Mucosa of stomach (tissue), 1 donor: ENCODE results near the gene SLC38A4.

Source experiments
- H3K27me3 ChIP-seq: one replicate; pipeline ENCODE4 v1.7.0; 2013; ENCODE audit warnings: mild to moderate bottlenecking, low read length; ENCODE audit not compliant: control insufficient read depth, insufficient read depth
- H3K36me3 ChIP-seq: one replicate; pipeline ENCODE4 v1.7.0; 2013; ENCODE audit warnings: low read length; ENCODE audit not compliant: control insufficient read depth, insufficient read depth
- H3K4me1 ChIP-seq: one replicate; pipeline ENCODE4 v1.7.0; 2013; ENCODE audit warnings: mild to moderate bottlenecking, low read length; ENCODE audit not compliant: control insufficient read depth, insufficient read depth
- H3K4me3 ChIP-seq: one replicate; pipeline ENCODE4 v1.7.0; 2013; ENCODE audit warnings: low read length
- H3K9ac ChIP-seq: one replicate; pipeline ENCODE4 v1.7.0; 2013; ENCODE audit warnings: mild to moderate bottlenecking, low read length, moderate library complexity
- H3K9me3 ChIP-seq: one replicate; pipeline ENCODE4 v1.7.0; 2013; ENCODE audit warnings: mild to moderate bottlenecking, low read length, moderate library complexity; ENCODE audit not compliant: control insufficient read depth
- donor health status: Pancreatic carcinoma.

The SLC38A4 gene

GRCh38 chr12:46723629-46724419, 102.0 kb downstream of the SLC38A4 start:
- Histone ChIP-seq H3K9me3 (no peaks in the 10 kb centered on the region), H3K27me3 (no peaks in the 10 kb centered on the region), H3K4me3 (no peak overlapping the region), H3K4me1 (no peaks in the 10 kb centered on the region), H3K36me3 (no peaks in the 10 kb centered on the region), H3K9ac (no peak overlapping the region)

GRCh38 chr12:46722394-46723185, 103.2 kb downstream of the SLC38A4 start:
- H3K9ac ChIP-seq = no peak overlapping the region
- H3K27me3 ChIP-seq = no peaks in the 10 kb centered on the region
- H3K9me3 ChIP-seq = no peaks in the 10 kb centered on the region
- no peaks in the 10 kb centered on the region for H3K36me3 ChIP-seq
- no peaks in the 10 kb centered on the region for H3K4me1 ChIP-seq
- H3K4me3 ChIP-seq = no peak overlapping the region

GRCh38 chr12:46718495-46718894, 107.3 kb downstream of the SLC38A4 start:
- no peak overlapping the region for H3K4me3 ChIP-seq
- H3K9ac ChIP-seq = no peak overlapping the region
- H3K27me3 ChIP-seq = no peaks in the 10 kb centered on the region
- H3K36me3 ChIP-seq = no peaks in the 10 kb centered on the region
- H3K4me1 ChIP-seq = no peaks in the 10 kb centered on the region
- no peaks in the 10 kb centered on the region for H3K9me3 ChIP-seq

GRCh38 chr12:46717868-46718267, 107.9 kb downstream of the SLC38A4 start:
- Histone ChIP-seq H3K36me3 (no peaks in the 10 kb centered on the region), H3K4me3 (no peak overlapping the region), H3K27me3 (no peaks in the 10 kb centered on the region), H3K9me3 (no peaks in the 10 kb centered on the region), H3K4me1 (no peaks in the 10 kb centered on the region), H3K9ac (no peak overlapping the region)

- Histone ChIP-seq H3K9me3 (no peaks in the 10 kb centered on the region), H3K4me1 (no peaks in the 10 kb centered on the region), H3K9ac (no peak overlapping the region), H3K4me3 (no peak overlapping the region), H3K27me3 (no peaks in the 10 kb centered on the region), H3K36me3 (no peaks in the 10 kb centered on the region)
These were observed 108.6 kb downstream of the SLC38A4 start for GRCh38 chr12:46717159-46717558.
